HCT116 (cell line): ENCODE measurements around the gene CPT2.

Experiments used
- CBX3 ChIP-seq: IDR thresholded peaks from 2 replicates; pipeline ENCODE4 v1.6.1; 2012; ENCODE audit warnings: low read depth
- EGR1 ChIP-seq: IDR thresholded peaks from 2 replicates; pipeline ENCODE4 v1.6.1; 2012; ENCODE audit warnings: low read depth
- EZH2 ChIP-seq: fragments of 200-600 bp; sonication (generic); IDR thresholded peaks from 2 replicates; pipeline ENCODE4 v1.6.1; 2017; ENCODE audit warnings: antibody characterized with exemption, mixed run types
- EZH2phosphoT487 ChIP-seq: fragments of 200-600 bp; IDR thresholded peaks from 2 replicates; pipeline ENCODE4 v1.6.1; 2018; ENCODE audit warnings: antibody characterized with exemption, borderline replicate concordance
- POLR2A ChIP-seq: IDR thresholded peaks from 2 replicates; pipeline ENCODE4 v1.7.0; 2011; ENCODE audit warnings: borderline replicate concordance; ENCODE audit not compliant: insufficient read depth, insufficient read length; ENCODE audit errors: extremely low read depth
- POLR2AphosphoS5 ChIP-seq: IDR thresholded peaks from 2 replicates; pipeline ENCODE4 v1.6.1; 2011; ENCODE audit warnings: mild to moderate bottlenecking, low read depth, low read length, moderate library complexity
- RAD21 ChIP-seq: IDR thresholded peaks from 2 replicates; pipeline ENCODE4 v1.6.1; 2012; ENCODE audit warnings: low read depth, mild to moderate bottlenecking
- SIN3A ChIP-seq: IDR thresholded peaks from 2 replicates; pipeline ENCODE4 v1.6.1; 2012; ENCODE audit warnings: low read depth
- SRF ChIP-seq: IDR thresholded peaks from 2 replicates; pipeline ENCODE4 v1.6.1; 2012; ENCODE audit warnings: low read depth
- YY1 ChIP-seq: IDR thresholded peaks from 2 replicates; pipeline ENCODE4 v1.6.1; 2011; ENCODE audit warnings: low read length, low read depth, moderate library complexity, mild to moderate bottlenecking; ENCODE audit not compliant: insufficient replicate concordance; ENCODE audit errors: extremely low read depth
- TF ChIP-seq, protein P1 (sequence below), 3 experiments: fragments of 200-600 bp in 1 of 3; sonication (generic) in 1 of 3; IDR thresholded peaks in 2 of 3; conservative IDR thresholded peaks in 1 of 3; 2 replicates each; pipeline ENCODE4 v1.5.1; 2012 to 2017; ENCODE audit warnings: low read depth in 2 of 3, low read length in 2 of 3, antibody characterized with exemption in 1 of 3, borderline replicate concordance in 1 of 3, control low read depth in 1 of 3, mild to moderate bottlenecking in 1 of 3, mixed read lengths in 1 of 3, mixed run types in 1 of 3, moderate library complexity in 1 of 3; ENCODE audit not compliant: insufficient read depth in 1 of 3
- TF ChIP-seq, protein P2 (sequence below): IDR thresholded peaks from 2 replicates; pipeline ENCODE4 v1.6.1; 2012

DNA sequence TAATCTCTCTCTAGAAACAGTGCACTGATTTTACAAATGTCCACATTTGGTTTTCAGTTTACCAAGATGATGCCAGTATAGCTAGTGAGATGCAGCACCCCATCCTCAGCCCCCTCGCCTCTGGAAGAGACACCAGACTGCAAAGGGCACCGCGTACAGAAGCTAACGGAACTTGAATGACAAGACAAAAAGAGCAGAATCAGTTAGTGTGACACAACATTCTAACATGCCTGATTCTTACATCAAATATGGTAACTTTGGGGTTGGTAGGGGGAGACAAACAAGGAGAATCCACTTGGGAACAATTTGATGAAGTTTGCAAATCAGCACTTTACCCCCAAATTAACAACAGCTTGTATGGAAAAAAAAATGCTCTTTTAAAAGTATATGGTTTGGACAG lies 45.8 kb downstream of the CPT2 start:
- TF ChIP-seq, protein P1, sequence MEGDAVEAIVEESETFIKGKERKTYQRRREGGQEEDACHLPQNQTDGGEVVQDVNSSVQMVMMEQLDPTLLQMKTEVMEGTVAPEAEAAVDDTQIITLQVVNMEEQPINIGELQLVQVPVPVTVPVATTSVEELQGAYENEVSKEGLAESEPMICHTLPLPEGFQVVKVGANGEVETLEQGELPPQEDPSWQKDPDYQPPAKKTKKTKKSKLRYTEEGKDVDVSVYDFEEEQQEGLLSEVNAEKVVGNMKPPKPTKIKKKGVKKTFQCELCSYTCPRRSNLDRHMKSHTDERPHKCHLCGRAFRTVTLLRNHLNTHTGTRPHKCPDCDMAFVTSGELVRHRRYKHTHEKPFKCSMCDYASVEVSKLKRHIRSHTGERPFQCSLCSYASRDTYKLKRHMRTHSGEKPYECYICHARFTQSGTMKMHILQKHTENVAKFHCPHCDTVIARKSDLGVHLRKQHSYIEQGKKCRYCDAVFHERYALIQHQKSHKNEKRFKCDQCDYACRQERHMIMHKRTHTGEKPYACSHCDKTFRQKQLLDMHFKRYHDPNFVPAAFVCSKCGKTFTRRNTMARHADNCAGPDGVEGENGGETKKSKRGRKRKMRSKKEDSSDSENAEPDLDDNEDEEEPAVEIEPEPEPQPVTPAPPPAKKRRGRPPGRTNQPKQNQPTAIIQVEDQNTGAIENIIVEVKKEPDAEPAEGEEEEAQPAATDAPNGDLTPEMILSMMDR (IDR thresholded peaks at IDR 0.05 in 2 of 3, conservative IDR thresholded peaks at IDR 0.05 in 1 of 3; ENCODE audit: borderline replicate concordance in 1 of 3, insufficient read depth in 1 of 3, low read depth in 2 of 3, low read length in 2 of 3): no peak
- TF ChIP-seq, protein P2, sequence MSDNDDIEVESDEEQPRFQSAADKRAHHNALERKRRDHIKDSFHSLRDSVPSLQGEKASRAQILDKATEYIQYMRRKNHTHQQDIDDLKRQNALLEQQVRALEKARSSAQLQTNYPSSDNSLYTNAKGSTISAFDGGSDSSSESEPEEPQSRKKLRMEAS: no peak
- TF ChIP-seq SIN3A (no peak), EZH2 (no peak), POLR2A (no peak), EGR1 (no peak), RAD21 (no peak), EZH2phosphoT487 (no peak), CBX3 (no peak), YY1 (no peak), POLR2AphosphoS5 (no peak), SRF (no peak)
